ENCODE results near the gene LPO. TPM values are rescaled to one million over a fixed set of nuclear protein-coding genes. Genes with fewer than 3 reads are reported as not detected.

Gene LPO
- total RNA-seq, 4 donors from 2014 or later, result 0.27 TPM; not detected in 3

DNA sequence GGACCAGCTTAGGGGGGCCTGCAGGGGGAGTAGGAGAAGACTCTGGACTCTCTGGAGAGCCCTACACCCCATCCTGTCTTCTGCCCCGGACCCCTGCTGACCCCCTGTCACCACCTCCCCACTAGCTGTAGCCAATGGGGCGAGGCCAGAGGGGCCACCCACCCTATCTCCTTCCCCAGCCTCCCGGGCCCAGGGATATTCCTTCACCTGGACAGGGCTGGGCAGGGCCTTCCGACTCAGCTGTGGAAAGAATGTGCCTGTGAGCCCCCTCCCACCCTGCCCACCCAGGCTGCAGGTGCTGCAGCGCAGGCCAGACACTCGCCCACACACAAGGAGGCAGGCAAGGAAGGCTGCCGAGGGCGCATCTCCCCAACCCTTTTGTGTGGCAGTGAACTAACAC, 67.2 kb downstream of the LPO start:
- TF ChIP-seq, protein P1, sequence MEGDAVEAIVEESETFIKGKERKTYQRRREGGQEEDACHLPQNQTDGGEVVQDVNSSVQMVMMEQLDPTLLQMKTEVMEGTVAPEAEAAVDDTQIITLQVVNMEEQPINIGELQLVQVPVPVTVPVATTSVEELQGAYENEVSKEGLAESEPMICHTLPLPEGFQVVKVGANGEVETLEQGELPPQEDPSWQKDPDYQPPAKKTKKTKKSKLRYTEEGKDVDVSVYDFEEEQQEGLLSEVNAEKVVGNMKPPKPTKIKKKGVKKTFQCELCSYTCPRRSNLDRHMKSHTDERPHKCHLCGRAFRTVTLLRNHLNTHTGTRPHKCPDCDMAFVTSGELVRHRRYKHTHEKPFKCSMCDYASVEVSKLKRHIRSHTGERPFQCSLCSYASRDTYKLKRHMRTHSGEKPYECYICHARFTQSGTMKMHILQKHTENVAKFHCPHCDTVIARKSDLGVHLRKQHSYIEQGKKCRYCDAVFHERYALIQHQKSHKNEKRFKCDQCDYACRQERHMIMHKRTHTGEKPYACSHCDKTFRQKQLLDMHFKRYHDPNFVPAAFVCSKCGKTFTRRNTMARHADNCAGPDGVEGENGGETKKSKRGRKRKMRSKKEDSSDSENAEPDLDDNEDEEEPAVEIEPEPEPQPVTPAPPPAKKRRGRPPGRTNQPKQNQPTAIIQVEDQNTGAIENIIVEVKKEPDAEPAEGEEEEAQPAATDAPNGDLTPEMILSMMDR (IDR thresholded peaks at IDR 0.05), result no peak
- no peak for TF ChIP-seq POLR2A (IDR thresholded peaks at IDR 0.05)
- Histone ChIP-seq H3K4me3 (replicated peaks in 1 of 3) (no peak overlapping the region), H3K36me3 (no peaks in the 10 kb centered on the region), H3K27me3 (no peaks in the 10 kb centered on the region), H3K27ac (no peak overlapping the region), H3K9me3 (no peaks in the 10 kb centered on the region), H3K4me1 (no peaks in the 10 kb centered on the region)
- intact Hi-C loops (cut with DNase I), result loop anchor here (5.0 kb wide), 1 partner anchor 142 kb away; no protein-coding TSS in a partner anchor
- 80 to 90% methylated on average over 2 to 8 of the region's 8 CpGs for WGBS, 2 donors
- DNase-seq, result no peak

DNA sequence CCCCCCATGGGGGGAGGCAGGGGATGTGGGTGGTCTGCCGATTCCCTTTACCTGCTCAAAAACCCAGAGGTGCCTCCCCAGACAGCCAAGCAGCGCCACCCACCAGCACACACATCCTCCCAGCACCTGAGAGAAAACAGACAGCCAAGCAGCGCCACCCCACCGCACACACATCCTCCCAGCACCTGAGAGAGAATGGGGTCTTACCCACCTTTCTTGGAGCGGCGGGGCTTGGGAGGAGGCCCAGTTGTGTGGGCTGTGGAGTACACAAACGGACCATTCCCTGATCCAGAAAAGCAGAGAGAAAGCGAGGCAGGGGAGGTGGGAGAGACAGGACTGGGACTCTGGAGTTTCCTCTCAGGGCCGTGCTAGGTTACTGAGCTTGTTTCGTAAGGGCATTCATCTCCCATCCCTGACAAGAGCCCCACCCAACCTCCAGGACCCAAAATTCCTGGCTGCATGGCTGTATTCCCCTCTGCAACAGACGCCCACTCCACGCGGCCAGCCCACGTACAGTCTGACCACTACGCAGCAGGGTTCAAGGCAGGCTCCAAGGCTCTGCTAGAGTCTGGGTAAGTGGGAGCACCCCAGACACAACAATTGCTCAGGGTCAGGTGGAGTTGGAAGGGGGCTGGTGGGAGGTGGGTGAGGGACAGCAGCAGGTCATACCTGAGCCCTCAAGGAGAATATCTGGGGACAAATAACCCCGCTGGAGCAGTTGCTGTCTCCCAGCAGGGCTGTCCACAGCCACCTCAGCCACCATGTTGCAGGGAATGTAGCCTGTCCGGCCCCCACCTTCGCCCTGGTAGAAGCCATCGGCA, 68.0 kb downstream of the LPO start:
- no peaks in the 10 kb centered on the region for H3K27me3 ChIP-seq
- TF ChIP-seq, protein P1 (IDR thresholded peaks at IDR 0.05), result no peak
- no peak for TF ChIP-seq POLR2A (IDR thresholded peaks at IDR 0.05)
- no peak for DNase-seq
- H3K27ac ChIP-seq, result no peak overlapping the region
- WGBS, 2 donors, result 86 to 90% methylated on average over 18 to 19 of the region's 19 CpGs
- no peaks in the 10 kb centered on the region for H3K9me3 ChIP-seq
- no peaks in the 10 kb centered on the region for H3K4me1 ChIP-seq
- no peaks in the 10 kb centered on the region for H3K36me3 ChIP-seq
- intact Hi-C loops (cut with DNase I), result loop anchor here (5.0 kb wide), 1 partner anchor 141 kb away; no protein-coding TSS in a partner anchor
- no peak overlapping the region for H3K4me3 ChIP-seq (replicated peaks in 1 of 3)

GRCh38 chr17:58307468-58308172, 69.2 kb downstream of the LPO start:
- no peaks in the 10 kb centered on the region for H3K36me3 ChIP-seq
- WGBS, 2 donors, result 87 to 92% methylated on average over 19 to 20 of the region's 20 CpGs
- no peaks in the 10 kb centered on the region for H3K27me3 ChIP-seq
- no peak for TF ChIP-seq POLR2A (IDR thresholded peaks at IDR 0.05)
- TF ChIP-seq, protein P1 (IDR thresholded peaks at IDR 0.05), result no peak
- H3K4me1 ChIP-seq, result no peaks in the 10 kb centered on the region
- H3K4me3 ChIP-seq (replicated peaks in 1 of 3), result no peak overlapping the region
- DNase-seq, result no peak
- H3K27ac ChIP-seq, result no peak overlapping the region
- H3K9me3 ChIP-seq, result no peaks in the 10 kb centered on the region
- intact Hi-C loops (cut with DNase I), result loop anchor here (5.0 kb wide), 1 partner anchor 140 kb away; no protein-coding TSS in a partner anchor

GRCh38 chr17:58308173-58308984, 70.0 kb downstream of the LPO start:
- H3K36me3 ChIP-seq, result no peaks in the 10 kb centered on the region
- H3K4me1 ChIP-seq, result no peaks in the 10 kb centered on the region
- 78 to 82% methylated on average over 22 to 26 of the region's 32 CpGs for WGBS, 2 donors
- H3K27me3 ChIP-seq, result no peaks in the 10 kb centered on the region
- no peak for DNase-seq
- TF ChIP-seq, protein P1 (IDR thresholded peaks at IDR 0.05), result no peak
- no peak for TF ChIP-seq POLR2A (IDR thresholded peaks at IDR 0.05)
- intact Hi-C loops (cut with DNase I), result loop anchor here (5.0 kb wide), 1 partner anchor 139 kb away; no protein-coding TSS in a partner anchor
- no peaks in the 10 kb centered on the region for H3K9me3 ChIP-seq
- no peak overlapping the region for H3K4me3 ChIP-seq (replicated peaks in 1 of 3)
- no peak overlapping the region for H3K27ac ChIP-seq
